Muscle layer of colon (tissue), 2 donors: ENCODE measurements around the gene GAL.

Source experiments
- H3K27ac ChIP-seq: one replicate; pipeline ENCODE4 v1.7.0; 2013; ENCODE audit warnings: low read depth, mild to moderate bottlenecking, low read length, moderate library complexity
- H3K27me3 ChIP-seq, 2 donors: one replicate each; pipeline ENCODE4 v1.7.0; 2013; ENCODE audit warnings: low read length in 2 of 2, mild to moderate bottlenecking in 2 of 2; ENCODE audit not compliant: insufficient read depth in 2 of 2, control insufficient read depth in 1 of 2
- H3K36me3 ChIP-seq: one replicate; pipeline ENCODE4 v1.7.0; 2013; ENCODE audit warnings: mild to moderate bottlenecking, low read length; ENCODE audit not compliant: insufficient read depth
- H3K4me1 ChIP-seq: one replicate; pipeline ENCODE4 v1.7.0; 2013; ENCODE audit warnings: mild to moderate bottlenecking, low read length; ENCODE audit not compliant: insufficient read depth
- H3K4me3 ChIP-seq, 2 donors: one replicate each; pipeline ENCODE4 v1.7.0; 2013; ENCODE audit warnings: low read length in 2 of 2, low read depth in 1 of 2, mild to moderate bottlenecking in 1 of 2, moderate library complexity in 1 of 2
- H3K9ac ChIP-seq: one replicate; pipeline ENCODE4 v1.7.0; 2013; ENCODE audit warnings: low read length
- H3K9me3 ChIP-seq: one replicate; pipeline ENCODE4 v1.7.0; 2013; ENCODE audit warnings: mild to moderate bottlenecking, low read length
- donor health status: abdominal sarcoma.
- donor health status: Adenocarcinoma of cecum.

GAL gene

GRCh38 chr11:68651985-68652682, 32.2 kb upstream of the GAL start:
- H3K27me3 ChIP-seq = peaks cover 0 to 10% of the 10 kb centered on the region in 2 donors
- H3K9me3 ChIP-seq = peaks cover 8% of the 10 kb centered on the region
- H3K4me3 ChIP-seq = no peak overlapping the region
- H3K27ac ChIP-seq = no peak overlapping the region
- H3K9ac ChIP-seq = no peak overlapping the region
- H3K36me3 ChIP-seq = no peaks in the 10 kb centered on the region
- no peaks in the 10 kb centered on the region for H3K4me1 ChIP-seq

GRCh38 chr11:68652683-68653156, 31.6 kb upstream of the GAL start:
- H3K4me3 ChIP-seq = no peak overlapping the region
- H3K9ac ChIP-seq = no peak overlapping the region
- H3K27me3 ChIP-seq = peaks cover 0 to 10% of the 10 kb centered on the region in 2 donors
- H3K9me3 ChIP-seq = peaks cover 8% of the 10 kb centered on the region
- H3K36me3 ChIP-seq = no peaks in the 10 kb centered on the region
- no peak overlapping the region for H3K27ac ChIP-seq
- H3K4me1 ChIP-seq = no peaks in the 10 kb centered on the region

DNA sequence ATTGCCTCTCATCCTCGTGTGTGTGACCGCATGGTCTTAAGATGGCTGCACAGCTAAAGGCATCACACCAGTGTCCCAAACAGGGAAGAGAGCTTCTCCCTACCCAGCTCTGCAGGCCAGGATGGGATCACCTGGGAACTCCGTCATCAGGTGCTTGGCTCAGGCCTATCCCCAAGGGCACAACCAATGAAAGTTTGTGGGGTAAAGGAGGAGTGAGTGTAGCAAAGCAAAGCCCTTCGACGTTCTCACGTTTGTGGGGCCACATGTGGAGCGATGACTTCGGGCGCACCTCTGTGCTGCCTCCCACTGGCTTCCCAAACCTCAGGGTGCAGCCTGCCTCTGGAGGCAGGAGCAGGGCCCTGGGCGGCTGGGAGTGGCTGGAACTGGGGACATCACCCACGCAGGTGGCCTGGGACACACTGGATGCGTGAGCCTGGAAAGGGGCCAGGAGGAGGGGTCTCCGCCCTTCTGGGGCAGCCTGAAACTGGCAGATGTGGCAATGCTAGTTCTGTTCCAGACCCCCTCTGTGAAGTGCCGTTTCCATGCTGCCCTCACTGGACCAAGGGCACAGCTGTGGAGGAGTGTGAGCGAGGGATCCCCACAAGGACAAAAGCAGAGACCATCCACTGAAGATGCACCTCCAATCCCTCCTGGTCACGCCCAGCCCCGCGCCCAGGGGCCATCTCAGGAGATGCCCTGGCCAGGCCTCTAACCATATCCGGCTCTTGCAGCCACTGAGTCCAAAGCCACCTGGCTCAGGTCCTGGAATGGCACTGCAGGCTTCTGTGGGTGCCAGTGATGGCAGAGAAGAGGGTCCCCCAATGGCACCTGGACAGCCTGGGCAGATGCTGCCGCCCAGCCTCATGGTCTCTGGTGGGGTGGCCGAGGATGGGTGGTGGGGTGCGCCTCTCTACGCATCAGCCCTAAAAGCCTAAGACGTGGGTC, 30.6 kb upstream of the GAL start:
- H3K9ac ChIP-seq = no peak overlapping the region
- H3K36me3 ChIP-seq = no peaks in the 10 kb centered on the region
- H3K27me3 ChIP-seq = peaks cover 0 to 10% of the 10 kb centered on the region in 2 donors
- H3K4me1 ChIP-seq = no peaks in the 10 kb centered on the region
- no peak overlapping the region for H3K27ac ChIP-seq
- H3K9me3 ChIP-seq = peaks cover 8% of the 10 kb centered on the region
- H3K4me3 ChIP-seq = no peak overlapping the region

- peaks cover 0 to 5% of the 10 kb centered on the region in 2 donors for H3K27me3 ChIP-seq
These were observed 29.4 kb upstream of the GAL start for GRCh38 chr11:68654978-68655377.

GRCh38 chr11:68655406-68655805, 28.9 kb upstream of the GAL start:
- Histone ChIP-seq H3K9me3 (peaks cover 8% of the 10 kb centered on the region), H3K9ac (no peak overlapping the region), H3K4me1 (no peaks in the 10 kb centered on the region), H3K4me3 (no peak overlapping the region), H3K27me3 (peaks cover 0 to 4% of the 10 kb centered on the region in 2 donors), H3K36me3 (no peaks in the 10 kb centered on the region), H3K27ac (no peak overlapping the region)

More at GRCh38 chr11:68654978-68655377, 29.4 kb upstream of the GAL start:
- H3K9ac ChIP-seq = no peak overlapping the region
- H3K27ac ChIP-seq = no peak overlapping the region
- no peak overlapping the region for H3K4me3 ChIP-seq
- no peaks in the 10 kb centered on the region for H3K4me1 ChIP-seq
- H3K36me3 ChIP-seq = no peaks in the 10 kb centered on the region
- H3K9me3 ChIP-seq = peaks cover 8% of the 10 kb centered on the region

- Histone ChIP-seq H3K9me3 (peaks cover 8% of the 10 kb centered on the region), H3K27me3 (peaks cover 0 to 4% of the 10 kb centered on the region in 2 donors), H3K36me3 (no peaks in the 10 kb centered on the region), H3K4me3 (no peak overlapping the region), H3K27ac (no peak overlapping the region), H3K4me1 (no peaks in the 10 kb centered on the region), H3K9ac (no peak overlapping the region)
These were observed 28.5 kb upstream of the GAL start for GRCh38 chr11:68655806-68656205.

DNA sequence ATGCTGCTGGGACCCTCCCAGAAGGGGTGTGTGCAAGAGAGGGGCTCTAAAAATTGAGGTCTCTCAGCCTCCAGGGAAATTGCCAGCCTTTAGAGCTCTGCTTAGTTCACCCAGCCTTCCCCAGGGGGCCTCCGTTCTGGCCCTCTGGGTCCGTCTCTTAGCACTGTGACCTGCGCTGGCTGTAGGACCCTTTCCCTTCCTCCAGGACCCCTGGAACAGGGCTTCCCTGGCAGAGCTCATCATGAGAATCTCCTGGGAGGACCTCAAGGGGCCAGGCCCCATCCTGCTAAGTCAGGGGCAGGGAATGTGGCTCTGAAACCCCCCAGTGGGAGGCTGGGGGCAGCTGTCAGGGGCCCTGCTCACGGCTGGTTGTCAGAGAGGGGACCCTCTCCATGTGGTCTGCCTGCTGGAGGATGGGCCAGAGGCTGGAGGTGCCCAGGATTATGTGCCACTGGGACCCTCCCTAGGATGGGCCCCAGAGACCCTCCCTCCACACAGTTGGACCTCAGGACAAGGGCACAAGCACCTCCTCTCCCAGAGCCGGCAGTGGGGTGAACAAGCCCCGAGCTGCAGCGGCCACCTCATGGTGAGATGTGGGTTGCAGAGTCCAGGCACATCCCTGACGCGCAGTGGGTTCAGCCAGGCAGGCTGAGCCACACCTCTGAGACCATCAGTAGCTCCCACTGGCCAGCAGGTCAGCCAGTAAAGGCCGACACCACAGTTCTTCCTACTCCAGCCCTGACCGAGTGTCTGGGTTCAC, 27.1 kb upstream of the GAL start:
- H3K27ac ChIP-seq = no peak overlapping the region
- no peak overlapping the region for H3K9ac ChIP-seq
- no peak overlapping the region for H3K4me3 ChIP-seq

GRCh38 chr11:68658097-68658496, 26.2 kb upstream of the GAL start:
- H3K4me1 ChIP-seq = no peaks in the 10 kb centered on the region
- H3K27ac ChIP-seq = no peak overlapping the region

More for the DNA sequence above, 27.1 kb upstream of the GAL start:
- Histone ChIP-seq H3K36me3 (no peaks in the 10 kb centered on the region), H3K4me1 (no peaks in the 10 kb centered on the region), H3K9me3 (peaks cover 8% of the 10 kb centered on the region), H3K27me3 (no peaks in the 10 kb centered on the region)

DNA sequence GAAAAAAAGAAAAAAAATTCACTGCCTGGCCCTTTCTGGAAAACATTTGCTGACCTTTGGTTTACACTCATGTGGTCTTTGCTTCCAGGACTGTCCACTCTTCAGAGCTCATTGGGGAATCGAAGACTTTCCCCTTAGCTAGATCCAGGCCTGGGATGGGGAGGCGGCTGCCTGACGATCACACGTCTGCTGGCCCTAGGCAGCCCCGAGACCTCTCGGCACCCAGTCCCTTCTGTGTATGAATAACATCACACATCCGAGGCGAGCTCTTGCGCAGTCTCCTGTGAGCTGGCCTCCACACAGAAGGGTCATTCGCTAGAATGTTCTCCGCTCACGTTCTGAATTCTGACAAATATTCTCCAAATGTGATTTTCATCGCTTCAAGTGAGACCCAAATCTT, 25.7 kb upstream of the GAL start:
- Histone ChIP-seq H3K4me1 (no peaks in the 10 kb centered on the region), H3K9me3 (peaks cover 8% of the 10 kb centered on the region), H3K27ac (no peak overlapping the region), H3K36me3 (no peaks in the 10 kb centered on the region), H3K27me3 (no peaks in the 10 kb centered on the region), H3K4me3 (no peak overlapping the region), H3K9ac (no peak overlapping the region)

More at GRCh38 chr11:68658097-68658496, 26.2 kb upstream of the GAL start:
- Histone ChIP-seq H3K4me3 (no peak overlapping the region), H3K9ac (no peak overlapping the region), H3K27me3 (no peaks in the 10 kb centered on the region), H3K9me3 (peaks cover 8% of the 10 kb centered on the region), H3K36me3 (no peaks in the 10 kb centered on the region)

DNA sequence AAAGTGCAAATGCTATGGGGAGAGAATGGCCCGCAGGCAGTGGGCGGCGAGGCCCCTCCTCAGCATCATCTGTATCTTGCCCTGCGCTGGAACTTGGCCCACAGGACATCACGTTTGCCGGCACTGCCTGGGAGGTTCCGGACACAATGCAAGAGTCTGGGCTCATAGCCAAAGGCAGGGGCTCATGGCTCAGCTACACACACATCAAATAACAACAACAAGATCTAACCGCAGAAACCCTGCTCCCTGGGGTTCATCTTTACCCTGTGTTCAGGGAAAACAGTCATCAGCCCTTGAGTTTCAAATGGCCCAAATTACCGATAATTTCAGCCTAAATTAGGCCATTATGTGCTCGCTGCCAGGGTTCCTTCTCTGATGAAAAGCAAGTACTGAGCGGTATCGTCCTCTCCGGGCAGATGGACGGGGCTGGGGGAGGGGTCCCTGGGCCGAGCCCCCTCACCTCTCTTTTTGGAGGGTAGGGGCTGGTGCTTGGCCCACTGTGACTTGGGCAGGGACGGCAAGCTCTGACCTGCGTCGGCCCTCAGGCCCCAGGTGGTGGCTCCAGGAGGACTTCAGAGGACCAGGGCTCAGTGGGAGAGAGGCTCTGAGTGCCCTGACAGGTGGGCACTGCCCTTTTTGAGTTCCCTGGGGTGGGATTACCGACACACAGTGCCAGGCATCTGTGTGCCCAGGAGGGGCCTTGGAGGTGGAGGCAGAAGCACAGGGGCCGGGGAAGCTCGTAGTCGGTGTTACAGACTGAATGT, 25.0 kb upstream of the GAL start:
- no peak overlapping the region for H3K4me3 ChIP-seq
- H3K9ac ChIP-seq = no peak overlapping the region
- H3K27ac ChIP-seq = no peak overlapping the region
- H3K4me1 ChIP-seq = no peaks in the 10 kb centered on the region
- H3K36me3 ChIP-seq = no peaks in the 10 kb centered on the region
- peaks cover 8% of the 10 kb centered on the region for H3K9me3 ChIP-seq
- no peaks in the 10 kb centered on the region for H3K27me3 ChIP-seq
